Measurements from ENCODE around the gene RTN4RL2.

Gene RTN4RL2

GRCh38 chr11:57500926-57501325 is 40.6 kb downstream of the RTN4RL2 start:
- no peak for DNase-seq

GRCh38 chr11:57501953-57502352 is 41.6 kb downstream of the RTN4RL2 start:
- no peak for DNase-seq

- DNase-seq, result no peak
Measured at GRCh38 chr11:57502376-57502775, 42.0 kb downstream of the RTN4RL2 start.

- no peak for DNase-seq
Measured at GRCh38 chr11:57502870-57503269, 42.5 kb downstream of the RTN4RL2 start.

- no peak for DNase-seq
Measured at GRCh38 chr11:57504511-57504910, 44.2 kb downstream of the RTN4RL2 start.

- DNase-seq, result no peak
Measured at GRCh38 chr11:57506522-57506921, 46.2 kb downstream of the RTN4RL2 start.

GRCh38 chr11:57508341-57509170 is 48.2 kb downstream of the RTN4RL2 start:
- DNase-seq, result no peak

GRCh38 chr11:57511741-57512430 is 51.6 kb downstream of the RTN4RL2 start:
- no peak for DNase-seq

- DNase-seq, result no peak
Measured at GRCh38 chr11:57512646-57513451, 52.5 kb downstream of the RTN4RL2 start.

- no peak for DNase-seq
Measured at GRCh38 chr11:57513452-57513795, 53.1 kb downstream of the RTN4RL2 start.

GRCh38 chr11:57513911-57514537 is 53.7 kb downstream of the RTN4RL2 start:
- DNase-seq, result peak; percentile 54

- DNase-seq, result peak; percentile 73
Measured at GRCh38 chr11:57514538-57515331, 54.4 kb downstream of the RTN4RL2 start.

- DNase-seq, result peak; percentile 70
Measured at GRCh38 chr11:57515332-57516060, 55.2 kb downstream of the RTN4RL2 start, which contains the start of gene SLC43A1. SLC43A1 (minus strand) TSS chr11:57515702; CDS start chr11:57514111, 1,591 bp downstream.

- no peak for DNase-seq
Measured at GRCh38 chr11:57516061-57516443, 55.7 kb downstream of the RTN4RL2 start.

- DNase-seq, result no peak
Measured at GRCh38 chr11:57521116-57521515, 60.8 kb downstream of the RTN4RL2 start.

GRCh38 chr11:57523419-57523818 is 63.1 kb downstream of the RTN4RL2 start:
- DNase-seq, result no peak

All from stimulated activated CD8-positive, alpha-beta memory T cell treated with anti-CD3 and anti-CD28 coated beads, Interleukin-4, amount 100 ng/mL, for 48 hours (primary cell).